Measurements from ENCODE around the gene ALG14. TPM values are rescaled to one million over a fixed set of nuclear protein-coding genes. Genes with fewer than 3 reads are reported as not detected.

The ALG14 gene, protein sequence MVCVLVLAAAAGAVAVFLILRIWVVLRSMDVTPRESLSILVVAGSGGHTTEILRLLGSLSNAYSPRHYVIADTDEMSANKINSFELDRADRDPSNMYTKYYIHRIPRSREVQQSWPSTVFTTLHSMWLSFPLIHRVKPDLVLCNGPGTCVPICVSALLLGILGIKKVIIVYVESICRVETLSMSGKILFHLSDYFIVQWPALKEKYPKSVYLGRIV
- total RNA-seq: 0.64 and 1.2 TPM in 2 replicates

DNA sequence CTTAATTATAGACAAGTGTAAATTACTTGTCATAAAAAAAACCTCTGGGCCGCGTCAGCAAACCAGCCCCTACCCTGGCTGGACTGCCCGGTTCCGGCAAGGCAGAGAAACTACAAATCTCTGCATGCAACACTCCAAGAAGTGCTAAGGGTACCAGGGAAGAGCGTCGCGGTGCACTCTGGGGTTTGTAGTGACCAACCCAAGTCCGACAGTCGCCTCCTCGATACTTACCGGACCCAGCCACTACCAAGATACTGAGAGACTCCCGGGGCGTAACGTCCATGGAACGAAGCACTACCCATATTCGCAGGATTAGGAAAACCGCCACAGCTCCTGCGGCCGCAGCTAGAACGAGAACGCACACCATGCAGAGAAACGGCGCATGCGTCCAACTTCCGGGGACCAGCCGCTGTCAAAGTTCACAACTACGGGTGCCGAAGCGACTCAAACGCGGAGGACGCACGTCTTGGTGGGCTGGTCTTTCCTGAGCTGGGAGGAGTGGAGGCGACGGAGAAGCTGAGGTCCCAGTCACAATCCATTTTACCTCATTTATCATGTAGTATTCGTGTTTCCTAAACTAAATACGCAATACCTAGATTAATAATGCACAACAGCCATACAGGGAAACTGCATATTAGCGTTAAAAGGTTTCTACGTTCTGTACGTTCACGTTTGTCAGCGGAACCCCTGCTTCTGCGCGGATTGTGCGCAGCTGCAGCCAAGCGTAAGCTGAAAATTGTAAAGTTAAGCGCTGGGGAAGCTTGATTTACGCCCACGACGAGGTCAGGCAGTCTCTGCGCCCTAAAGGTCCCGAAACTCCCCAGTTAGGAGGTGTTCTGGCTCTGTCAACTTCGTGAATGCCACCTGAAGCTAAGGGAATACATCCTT lies at the start of gene ALG14:
ALG14 (minus strand) TSS at position 420 of the 888 bp plus-strand sequence; CDS start at position 367, 53 bp downstream.

DNA sequence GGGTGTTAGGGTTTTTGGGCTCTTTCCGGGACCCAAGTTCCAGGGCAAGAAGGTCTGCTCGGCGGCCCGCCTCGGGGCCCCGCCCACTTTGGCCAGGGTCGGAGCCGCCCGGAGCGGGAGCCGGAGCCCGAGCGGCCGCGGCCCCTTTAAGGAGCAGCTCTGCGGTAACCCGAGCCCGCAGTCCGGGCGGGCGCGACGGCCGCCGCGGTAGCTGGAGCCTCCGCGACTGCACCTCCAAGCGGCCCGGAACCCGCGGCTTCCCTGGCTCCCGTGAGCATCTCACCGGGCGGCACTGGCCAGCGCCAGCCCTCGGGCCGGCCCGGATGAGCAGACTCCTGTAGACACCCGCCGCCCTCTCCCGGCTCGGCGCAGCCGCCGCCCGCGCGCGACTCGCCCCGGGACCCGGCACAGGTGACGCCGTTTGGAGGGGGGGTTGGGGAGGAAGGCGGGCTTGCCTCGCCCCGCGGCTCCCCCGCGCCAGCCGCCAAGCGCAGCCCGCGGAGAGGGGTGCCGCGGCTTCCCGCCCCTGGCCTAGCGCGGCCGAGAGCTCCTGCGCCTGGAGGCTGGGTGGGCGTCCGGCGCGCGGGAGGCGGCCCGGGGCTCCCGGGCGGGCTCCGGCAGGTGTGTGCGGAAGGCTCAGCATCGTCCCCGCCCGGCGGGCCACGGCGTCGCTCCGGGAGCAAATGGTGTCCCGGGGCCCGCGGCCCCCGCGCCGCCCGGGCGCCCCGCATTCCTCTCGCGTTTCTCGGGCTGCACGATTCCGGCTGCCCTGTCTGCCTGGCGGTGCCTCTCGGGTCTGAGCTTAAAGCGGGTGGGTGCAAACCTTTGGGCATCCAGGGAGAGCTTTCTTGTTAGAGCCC lies 44.7 kb upstream of the ALG14 start, which contains the start of gene TLCD4:
TLCD4 (plus strand) TSS at position 149 of the 860 bp plus-strand sequence. CDS start 26,547 bp downstream, outside the sequence.

DNA sequence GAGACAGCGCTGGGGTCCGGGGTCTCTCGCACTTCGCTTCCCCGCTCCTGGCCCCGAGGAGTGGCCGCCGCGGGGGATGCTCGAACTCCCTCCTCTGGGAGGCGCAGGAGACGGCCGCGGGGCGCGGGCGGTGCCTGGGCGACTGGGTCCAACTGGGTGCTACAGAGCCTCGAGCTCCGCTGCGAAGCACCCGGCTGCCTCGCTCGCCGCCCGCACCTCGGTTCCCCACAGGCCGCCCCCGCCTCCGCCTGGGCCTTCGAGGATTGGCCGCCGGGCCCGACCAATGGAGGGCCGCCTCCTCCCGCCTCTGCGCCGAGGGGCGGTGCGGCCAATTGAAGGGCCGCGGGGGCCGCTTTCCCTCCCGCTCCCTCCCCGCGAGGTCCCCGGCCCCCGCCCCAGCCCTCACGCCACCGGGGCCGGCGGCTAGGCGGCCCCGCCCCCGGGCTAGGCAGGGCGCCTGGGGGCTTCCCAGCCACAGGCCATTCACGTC lies 145.8 kb downstream of the ALG14 start, which contains the start of gene CNN3:
CNN3 (minus strand) TSS at position 196 of the 490 bp plus-strand sequence. CDS start 216 bp downstream, outside the sequence.

Other genes starting within 250 kb of the ALG14 start
- gene CNN3, start 145.8 kb downstream of the ALG14 start, total RNA-seq: 38.4 and 180 TPM in 2 replicates
- 0.21 and 4.1 TPM in 2 replicates for gene TLCD4, start 44.4 kb upstream of the ALG14 start, total RNA-seq
- 7.2 and 8.3 TPM in 2 replicates for gene RWDD3, start 161.3 kb upstream of the ALG14 start, total RNA-seq